Heart left ventricle (tissue), 13 donors: ENCODE data around the gene MAN1C1.

Experiments
- POLR2A ChIP-seq, 2 donors: fragments of 450-650 bp; IDR thresholded peaks; one replicate each; pipeline ENCODE4 v1.6.1; 2017; ENCODE audit warnings: antibody characterized with exemption in 2 of 2, mild to moderate bottlenecking in 2 of 2, moderate library complexity in 2 of 2
- TF ChIP-seq, protein P1 (sequence below), 12 donors: fragments of 200-600 bp; sonication (generic) in 4 of 12; IDR thresholded peaks; one replicate each; pipeline versions ENCODE4 v1.5.0 to v1.8.0; 2018 to 2022; ENCODE audit warnings: antibody characterized with exemption in 12 of 12, mild to moderate bottlenecking in 5 of 12
- donor health status: ischemic (EF 13 %, LVEDD 7.1; RV severe dilation, severe dysfunction).
- donor health status: DM: no; HTN: yes; CAD: no.
- donor health status: DM: no; HTN: no; CAD: no.
- donor health status: ischemic (EF 25% LVEDD 6.9; RV normal size, moderate dysfunction).
- donor health status: ischemic (EF 25% LVEDD 5.7; RV mildly dilated, moderate dysfunction).
- donor health status: ischemic (EF 35%, LVEDD 5.7; RV mildly dilated, moderate dysfunction).
- donor health status: nonischemic (EF 11% LVEDD 7.7; RV severe dilation, severe dysfunction).
- donor health status: DM: yes; HTN: yes; CAD: no.
- donor health status: PGD.
- donor health status: ischemic (EF 29% LVEDD 5.4; RV normal size, mild dysfunction).
- donor health status: nonischemic (EF 23%, LVEDD 6.1; RV moderate dilation, normal function).

DNA sequence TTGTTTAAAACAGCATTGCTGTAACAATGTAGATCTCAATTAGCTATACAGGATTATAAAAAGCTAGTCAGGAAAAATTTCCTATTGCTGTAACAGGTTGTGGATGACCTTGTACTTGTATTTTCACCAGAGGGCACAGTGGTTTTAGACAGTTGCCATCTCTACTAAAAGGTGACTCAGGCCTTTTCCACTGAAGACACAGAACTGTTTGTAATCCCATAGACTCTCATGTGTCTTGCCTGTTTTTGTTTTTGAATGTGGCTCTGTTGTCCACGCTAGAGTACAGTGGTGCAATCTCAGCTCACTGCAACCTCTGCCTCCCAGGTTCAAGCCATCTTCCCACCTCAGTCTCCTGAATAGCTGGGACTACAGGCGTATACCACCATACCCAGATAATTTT is 209.0 kb downstream of the MAN1C1 start:
- TF ChIP-seq, protein P1, sequence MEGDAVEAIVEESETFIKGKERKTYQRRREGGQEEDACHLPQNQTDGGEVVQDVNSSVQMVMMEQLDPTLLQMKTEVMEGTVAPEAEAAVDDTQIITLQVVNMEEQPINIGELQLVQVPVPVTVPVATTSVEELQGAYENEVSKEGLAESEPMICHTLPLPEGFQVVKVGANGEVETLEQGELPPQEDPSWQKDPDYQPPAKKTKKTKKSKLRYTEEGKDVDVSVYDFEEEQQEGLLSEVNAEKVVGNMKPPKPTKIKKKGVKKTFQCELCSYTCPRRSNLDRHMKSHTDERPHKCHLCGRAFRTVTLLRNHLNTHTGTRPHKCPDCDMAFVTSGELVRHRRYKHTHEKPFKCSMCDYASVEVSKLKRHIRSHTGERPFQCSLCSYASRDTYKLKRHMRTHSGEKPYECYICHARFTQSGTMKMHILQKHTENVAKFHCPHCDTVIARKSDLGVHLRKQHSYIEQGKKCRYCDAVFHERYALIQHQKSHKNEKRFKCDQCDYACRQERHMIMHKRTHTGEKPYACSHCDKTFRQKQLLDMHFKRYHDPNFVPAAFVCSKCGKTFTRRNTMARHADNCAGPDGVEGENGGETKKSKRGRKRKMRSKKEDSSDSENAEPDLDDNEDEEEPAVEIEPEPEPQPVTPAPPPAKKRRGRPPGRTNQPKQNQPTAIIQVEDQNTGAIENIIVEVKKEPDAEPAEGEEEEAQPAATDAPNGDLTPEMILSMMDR (IDR thresholded peaks at IDR 0.05) = no peak
- TF ChIP-seq POLR2A (IDR thresholded peaks at IDR 0.05) = no peak
